Omental fat pad (tissue), 4 donors: ENCODE results near the gene TOR2A. TPM values are rescaled to one million over a fixed set of nuclear protein-coding genes. Genes with fewer than 3 reads are reported as not detected.

Experiments used
- ATAC-seq: fragments of 150-250 bp; one replicate; pipeline ENCODE4 v1.9.1; 2016; ENCODE audit warnings: mild to moderate bottlenecking, moderate library complexity; ENCODE audit not compliant: low FRiP score
- DNase-seq: peaks from one replicate; pipeline ENCODE4 v3.0.0-alpha.2; 2019; ENCODE audit warnings: low spot score
- CTCF ChIP-seq, 3 donors: fragments of 450-650 bp; IDR thresholded peaks; one replicate each; pipeline ENCODE4 v1.5.1; 2016 to 2017; ENCODE audit warnings: antibody characterized with exemption in 3 of 3, mild to moderate bottlenecking in 3 of 3, moderate library complexity in 2 of 3
- total RNA-seq, 4 donors: library from RNA; depleted of rRNA; stranded (reverse); fragments of >200 nt; gene quantifications; one replicate each; pipeline ENCODE4 v1.1.0, GENCODE V29; 2016

TOR2A gene
- total RNA-seq, 4 donors from 2014 or later: 6.2 to 15.8 (median 11.0) TPM

DNA sequence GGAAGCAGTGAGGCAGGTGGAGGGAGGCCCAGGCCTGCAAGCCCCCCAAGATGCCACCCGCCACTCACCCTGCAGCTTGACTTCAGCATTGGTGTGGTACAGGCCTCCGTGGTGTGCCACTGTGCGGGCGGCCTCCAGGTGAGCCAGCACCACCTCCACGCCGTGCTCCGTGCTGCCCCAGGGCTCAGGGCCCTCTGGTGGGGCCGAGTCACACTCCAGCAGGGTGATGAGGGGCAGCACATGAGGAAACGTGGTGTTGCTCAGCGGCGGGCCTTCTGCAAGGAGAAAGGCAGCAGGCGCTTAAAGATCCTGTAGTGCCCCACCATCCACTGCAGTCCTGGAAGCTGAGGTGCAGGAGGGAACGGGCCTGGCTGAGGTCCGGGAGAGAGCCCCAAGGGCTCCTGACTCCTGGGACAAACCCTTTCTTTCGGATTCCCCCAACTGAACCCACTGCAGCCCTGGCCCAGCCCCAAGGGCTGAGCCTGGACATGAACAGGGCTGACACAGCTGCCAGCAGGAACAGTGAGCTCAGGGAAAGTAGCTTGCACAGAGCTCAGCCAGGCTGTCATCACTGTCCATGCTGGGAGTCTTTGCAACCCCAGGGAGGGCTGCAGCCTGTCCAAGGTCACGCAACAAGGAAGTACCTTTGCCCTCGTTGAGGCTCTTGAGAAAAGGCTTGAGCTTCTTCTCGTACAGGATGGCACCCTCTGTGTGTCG lies 4.7 kb upstream of the TOR2A start:
- DNase-seq: no peak
- TF ChIP-seq CTCF (IDR thresholded peaks at IDR 0.05): no peak
- no peak for ATAC-seq

GRCh38 chr9:127738666-127739065 lies 3.6 kb upstream of the TOR2A start:
- ATAC-seq (no peak), DNase-seq (no peak)
- TF ChIP-seq CTCF (IDR thresholded peaks at IDR 0.05): no peak

DNA sequence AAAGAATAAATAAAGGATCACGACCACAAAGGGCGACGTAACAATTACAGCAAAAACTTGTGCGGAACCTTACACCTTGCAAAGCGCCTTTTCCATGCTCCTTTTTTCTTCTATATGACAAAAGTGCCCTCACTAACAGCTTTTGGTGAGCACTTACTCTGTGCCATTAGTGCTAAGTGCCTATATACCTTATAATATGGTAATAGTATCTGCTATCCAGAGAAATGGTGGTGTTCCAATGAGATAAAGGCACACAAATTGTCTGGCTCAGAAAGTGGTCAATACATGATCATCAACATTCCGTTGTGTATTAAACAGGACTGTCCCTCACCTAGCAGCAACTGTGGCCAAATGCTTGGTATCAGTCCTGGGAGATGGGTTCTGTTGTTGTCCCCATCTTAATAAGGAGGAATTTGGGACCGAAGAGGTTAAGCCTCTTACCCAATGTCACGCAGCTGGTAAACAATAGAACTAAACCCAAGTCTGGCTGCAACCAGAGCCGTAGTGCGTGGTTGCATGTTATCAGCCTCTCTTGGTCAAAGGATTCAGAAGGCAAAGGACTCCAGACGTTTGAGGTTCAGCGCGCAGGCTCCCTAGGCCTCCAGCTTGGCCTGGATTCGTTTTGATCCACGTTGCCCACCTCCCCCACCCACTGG lies 564 bp upstream of the TOR2A start:
- DNase-seq: no peak
- no peak for ATAC-seq
- TF ChIP-seq CTCF (IDR thresholded peaks at IDR 0.05): no peak

- ATAC-seq: no peak
- DNase-seq: no peak
- no peak for TF ChIP-seq CTCF (IDR thresholded peaks at IDR 0.05)
Observed at GRCh38 chr9:127734247-127734746, 797 bp downstream of the TOR2A start.

GRCh38 chr9:127733614-127734013 lies 1.5 kb downstream of the TOR2A start:
- no peak for TF ChIP-seq CTCF (IDR thresholded peaks at IDR 0.05)
- DNase-seq: no peak
- ATAC-seq: no peak

DNA sequence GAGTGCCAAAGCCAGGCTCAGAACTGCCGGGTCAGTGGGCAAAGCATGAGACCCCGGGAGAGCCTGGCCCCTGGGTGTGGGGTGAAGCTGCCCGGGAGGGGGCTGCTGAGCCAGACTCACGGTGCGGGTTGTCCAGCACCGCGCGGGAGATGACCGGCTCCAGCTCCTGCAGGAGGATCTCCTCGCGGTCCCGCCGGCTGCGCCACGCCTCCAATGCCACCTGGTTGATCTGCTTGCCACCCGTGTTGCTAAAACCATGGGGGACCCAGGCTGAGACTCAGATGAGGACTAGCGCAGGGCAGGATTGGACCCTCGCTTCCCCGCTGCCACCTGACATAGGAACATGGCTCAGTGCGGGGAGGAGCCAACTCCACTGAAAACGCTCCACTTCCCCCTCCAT lies 2.6 kb downstream of the TOR2A start:
- DNase-seq (no peak), ATAC-seq (no peak)
- TF ChIP-seq CTCF (IDR thresholded peaks at IDR 0.05): no peak

DNA sequence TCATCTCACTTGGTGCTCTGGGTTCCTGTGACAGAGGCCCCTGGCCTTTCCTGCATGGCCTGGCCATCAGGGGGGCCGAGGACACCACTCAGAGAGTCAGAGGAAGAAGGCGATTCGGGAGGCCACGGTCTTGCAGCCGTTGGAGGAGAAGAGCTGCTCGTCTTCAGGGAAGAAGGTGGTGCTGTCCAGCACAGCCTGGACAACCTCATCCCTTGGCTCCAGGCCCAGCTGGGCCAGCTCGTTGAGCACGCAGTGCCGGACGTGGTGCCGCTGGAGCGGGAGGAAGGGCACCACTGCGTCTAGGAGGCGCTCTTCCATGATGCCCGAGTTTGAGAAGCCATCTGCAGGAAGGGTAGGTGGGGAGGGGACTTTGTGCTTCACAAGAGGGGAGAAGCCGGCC lies 3.2 kb downstream of the TOR2A start:
- no peak for TF ChIP-seq CTCF (IDR thresholded peaks at IDR 0.05)
- DNase-seq (no peak), ATAC-seq (no peak)
